CD4-positive, alpha-beta T cell treated with Interferon alpha-2 for 1 hour (primary cell): ENCODE measurements around the gene SEPTIN7.

Experiments used
- DNase-seq, 2 donors: peaks; one replicate each; pipeline ENCODE4 v3.0.0-alpha.2; 2020 to 2022

Gene SEPTIN7

GRCh38 chr7:35792472-35792871 lies 8.4 kb upstream of the SEPTIN7 start:
- no peak for DNase-seq

GRCh38 chr7:35792873-35793489 lies 7.9 kb upstream of the SEPTIN7 start:
- DNase-seq, result no peak

- DNase-seq, result no peak
Measured at GRCh38 chr7:35797311-35797710, 3.5 kb upstream of the SEPTIN7 start.

- DNase-seq, result peak; percentile 88 to 91
Measured at GRCh38 chr7:35799846-35800717, 775 bp upstream of the SEPTIN7 start.

- peak; percentile 77 to 84 for DNase-seq
Measured at GRCh38 chr7:35801392-35802101, 690 bp downstream of the SEPTIN7 start.

- peak in 1 of 2 donors; percentile 14 for DNase-seq
Measured at GRCh38 chr7:35802102-35802466, 1.2 kb downstream of the SEPTIN7 start.

- DNase-seq, result peak in 1 of 2 donors; percentile 19
Measured at GRCh38 chr7:35802649-35803048, 1.8 kb downstream of the SEPTIN7 start.

- no peak for DNase-seq
Measured at GRCh38 chr7:35804231-35804970, 3.5 kb downstream of the SEPTIN7 start.

- DNase-seq, result no peak
Measured at GRCh38 chr7:35805876-35806275, 5.0 kb downstream of the SEPTIN7 start.

- no peak for DNase-seq
Measured at GRCh38 chr7:35816514-35816913, 15.7 kb downstream of the SEPTIN7 start.

- no peak for DNase-seq
Measured at GRCh38 chr7:35817181-35817580, 16.3 kb downstream of the SEPTIN7 start.

GRCh38 chr7:35817930-35818329 lies 17.1 kb downstream of the SEPTIN7 start:
- DNase-seq, result no peak

- no peak for DNase-seq
Measured at GRCh38 chr7:35818513-35818912, 17.7 kb downstream of the SEPTIN7 start.

- no peak for DNase-seq
Measured at GRCh38 chr7:35819310-35819709, 18.5 kb downstream of the SEPTIN7 start.

- no peak for DNase-seq
Measured at GRCh38 chr7:35819954-35820703, 19.3 kb downstream of the SEPTIN7 start.

- DNase-seq, result no peak
Measured at GRCh38 chr7:35820858-35821257, 20.0 kb downstream of the SEPTIN7 start.

- DNase-seq, result no peak
Measured at GRCh38 chr7:35823440-35823839, 22.6 kb downstream of the SEPTIN7 start.

- DNase-seq, result no peak
Measured at GRCh38 chr7:35825974-35826373, 25.1 kb downstream of the SEPTIN7 start.

- no peak for DNase-seq
Measured at GRCh38 chr7:35826751-35827150, 25.9 kb downstream of the SEPTIN7 start.

GRCh38 chr7:35828817-35829216 lies 28.0 kb downstream of the SEPTIN7 start:
- DNase-seq, result no peak

GRCh38 chr7:35831208-35831607 lies 30.4 kb downstream of the SEPTIN7 start:
- DNase-seq, result no peak
